ENCODE measurements around the gene ASH1L.

DNA sequence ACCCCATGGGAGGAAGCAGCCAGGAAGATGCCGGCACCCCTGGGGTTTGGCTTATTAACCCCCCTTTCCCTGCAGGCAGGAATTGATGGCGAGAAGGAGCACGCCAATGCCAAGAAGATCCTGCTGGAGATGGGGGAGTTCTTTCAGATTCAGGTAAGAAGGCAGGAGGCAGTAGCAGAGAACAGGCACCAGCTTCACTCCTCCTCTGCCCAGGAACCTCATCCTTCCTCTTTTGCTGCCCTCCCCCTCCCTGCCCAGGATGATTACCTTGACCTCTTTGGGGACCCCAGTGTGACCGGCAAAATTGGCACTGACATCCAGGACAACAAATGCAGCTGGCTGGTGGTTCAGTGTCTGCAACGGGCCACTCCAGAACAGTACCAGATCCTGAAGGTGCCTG, 243.1 kb downstream of the ASH1L start:
- TF ChIP-seq YY1 (IDR thresholded peaks at IDR 0.05; ENCODE audit: insufficient read depth, insufficient read length) (no peak), ZNF274 (IDR thresholded peaks at IDR 0.05; ENCODE audit: low read depth, low read length) (no peak), SUZ12 (IDR thresholded peaks at IDR 0.05; ENCODE audit: extremely low read depth, insufficient read depth, insufficient read length) (no peak)
